ENCODE measurements around the gene ANKRD22.

- no peak for TF ChIP-seq EP300 (IDR thresholded peaks at IDR 0.05)
- no peak for TF ChIP-seq POLR2A (IDR thresholded peaks at IDR 0.05)
- TF ChIP-seq, protein P1, sequence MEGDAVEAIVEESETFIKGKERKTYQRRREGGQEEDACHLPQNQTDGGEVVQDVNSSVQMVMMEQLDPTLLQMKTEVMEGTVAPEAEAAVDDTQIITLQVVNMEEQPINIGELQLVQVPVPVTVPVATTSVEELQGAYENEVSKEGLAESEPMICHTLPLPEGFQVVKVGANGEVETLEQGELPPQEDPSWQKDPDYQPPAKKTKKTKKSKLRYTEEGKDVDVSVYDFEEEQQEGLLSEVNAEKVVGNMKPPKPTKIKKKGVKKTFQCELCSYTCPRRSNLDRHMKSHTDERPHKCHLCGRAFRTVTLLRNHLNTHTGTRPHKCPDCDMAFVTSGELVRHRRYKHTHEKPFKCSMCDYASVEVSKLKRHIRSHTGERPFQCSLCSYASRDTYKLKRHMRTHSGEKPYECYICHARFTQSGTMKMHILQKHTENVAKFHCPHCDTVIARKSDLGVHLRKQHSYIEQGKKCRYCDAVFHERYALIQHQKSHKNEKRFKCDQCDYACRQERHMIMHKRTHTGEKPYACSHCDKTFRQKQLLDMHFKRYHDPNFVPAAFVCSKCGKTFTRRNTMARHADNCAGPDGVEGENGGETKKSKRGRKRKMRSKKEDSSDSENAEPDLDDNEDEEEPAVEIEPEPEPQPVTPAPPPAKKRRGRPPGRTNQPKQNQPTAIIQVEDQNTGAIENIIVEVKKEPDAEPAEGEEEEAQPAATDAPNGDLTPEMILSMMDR (IDR thresholded peaks at IDR 0.05): no peak
- no peak for TF ChIP-seq POLR2AphosphoS5 (IDR thresholded peaks at IDR 0.05)
These were observed 37.3 kb upstream of the ANKRD22 start for GRCh38 chr10:88888810-88889445.

All from sigmoid colon (tissue), 4 donors.